T follicular helper cell (primary cell): Measurements from ENCODE around the gene MOG.

Experiments
- DNase-seq: peaks from one replicate; pipeline ENCODE4 v3.0.0-alpha.2; 2020; ENCODE audit warnings: low read depth
- total RNA-seq, 2 experiments: gene quantifications; one replicate each; lab custom pipeline; 2026; lab: John Stamatoyannopoulos, UW

The MOG gene
- total RNA-seq: 0 reads per million in 2 experiments

GRCh38 chr6:29656798-29657197 is at the start of gene MOG:
TSS of gene MOG (plus strand) at chr6:29657092. CDS start at chr6:29657210, 118 bp downstream.
- DNase-seq: no peak

GRCh38 chr6:29608131-29608530 is 48.8 kb upstream of the MOG start:
- no peak for DNase-seq

- DNase-seq: no peak
Observed at GRCh38 chr6:29610540-29610939, 46.4 kb upstream of the MOG start.

- DNase-seq: no peak
Observed at GRCh38 chr6:29611426-29611825, 45.5 kb upstream of the MOG start.

GRCh38 chr6:29617782-29618554 is 38.9 kb upstream of the MOG start:
- no peak for DNase-seq

GRCh38 chr6:29619578-29620160 is 37.2 kb upstream of the MOG start:
- no peak for DNase-seq

- no peak for DNase-seq
Observed at GRCh38 chr6:29620630-29621029, 36.3 kb upstream of the MOG start.

- no peak for DNase-seq
Observed at GRCh38 chr6:29624520-29624961, 32.4 kb upstream of the MOG start.

- DNase-seq: no peak
Observed at GRCh38 chr6:29625337-29625930, 31.5 kb upstream of the MOG start.

- DNase-seq: no peak
Observed at GRCh38 chr6:29626948-29627754, 29.7 kb upstream of the MOG start.

GRCh38 chr6:29627755-29628418 is 29.0 kb upstream of the MOG start:
- DNase-seq: peak; percentile 54

GRCh38 chr6:29628419-29629281 is 28.2 kb upstream of the MOG start:
- peak; percentile 43 for DNase-seq

- no peak for DNase-seq
Observed at GRCh38 chr6:29629571-29629970, 27.3 kb upstream of the MOG start.

- DNase-seq: no peak
Observed at GRCh38 chr6:29630315-29630714, 26.6 kb upstream of the MOG start.

GRCh38 chr6:29631209-29631810 is 25.6 kb upstream of the MOG start:
- DNase-seq: no peak

- peak; percentile 56 for DNase-seq
Observed at GRCh38 chr6:29631860-29632731, 24.8 kb upstream of the MOG start.

GRCh38 chr6:29632789-29633533 is 23.9 kb upstream of the MOG start, which contains the start of gene GABBR1:
TSS of gene GABBR1 (minus strand) at chr6:29633183. CDS start at chr6:29632385, 798 bp downstream.
- peak; percentile 64 for DNase-seq

- DNase-seq: no peak
Observed at GRCh38 chr6:29633534-29633905, 23.4 kb upstream of the MOG start.
